HL-60 (cell line): ENCODE results near the gene ZDHHC9.

Source experiments
- DNase-seq, 2 experiments: peaks; one replicate each; pipeline ENCODE4 v3.0.0-alpha.2; 2010 to 2020; ENCODE audit warnings: low read depth in 1 of 2, low spot score in 1 of 2
- H3K27ac ChIP-seq: fragments of 250-450 bp; sonication (Bioruptor Pico); replicated peaks from 2 replicates; pipeline ENCODE4 v1.5.1; 2020; ENCODE audit warnings: mild to moderate bottlenecking, moderate library complexity
- H3K27me3 ChIP-seq: fragments of 250-450 bp; sonication (Bioruptor Pico); 2 replicates; pipeline ENCODE4 v1.5.1; 2021; ENCODE audit warnings: mild to moderate bottlenecking, moderate library complexity; ENCODE audit not compliant: insufficient read depth, poor library complexity, severe bottlenecking
- H3K4me3 ChIP-seq: replicated peaks from 2 replicates; pipeline ENCODE4 v1.5.1; 2011; ENCODE audit warnings: mild to moderate bottlenecking, control low read depth, low read length; ENCODE audit not compliant: insufficient read depth
- CTCF ChIP-seq: IDR thresholded peaks from one replicate; pipeline ENCODE4 v1.5.1; 2011; ENCODE audit warnings: low read length, control low read depth, inconsistent platforms; ENCODE audit not compliant: insufficient read depth
- GABPA ChIP-seq: IDR thresholded peaks from 2 replicates; pipeline ENCODE4 v1.6.1; 2012; ENCODE audit warnings: low read depth
- POLR2AphosphoS5 ChIP-seq: IDR thresholded peaks from 2 replicates; pipeline ENCODE4 v1.6.1; 2012; ENCODE audit warnings: low read depth
- REST ChIP-seq: IDR thresholded peaks from 2 replicates; pipeline ENCODE4 v1.6.1; 2012; ENCODE audit warnings: low read depth; ENCODE audit not compliant: insufficient replicate concordance
- SPI1 ChIP-seq: IDR thresholded peaks from 2 replicates; pipeline ENCODE4 v1.6.1; 2012; ENCODE audit warnings: low read depth, mild to moderate bottlenecking, borderline replicate concordance

ZDHHC9 gene

GRCh38 chrX:129786210-129786651, 57.5 kb downstream of the ZDHHC9 start:
- DNase-seq = peak in 1 of 2 experiments; percentile 36
- H3K27ac ChIP-seq = peak overlapping the region; percentile 22; the same call in 1 of the 2 replicates
- TF ChIP-seq REST (no peak), GABPA (no peak), POLR2AphosphoS5 (peak; percentile 46; the same call in 1 of the 2 replicates), SPI1 (peak; percentile 54; the same call in 1 of the 2 replicates), CTCF (no peak)
- no peaks in the 10 kb centered on the region for H3K27me3 ChIP-seq
- no peak overlapping the region for H3K4me3 ChIP-seq

- Histone ChIP-seq H3K4me3 (no peak overlapping the region), H3K27me3 (no peaks in the 10 kb centered on the region), H3K27ac (no peak overlapping the region)
- DNase-seq = no peak
- no peak for TF ChIP-seq SPI1
- TF ChIP-seq GABPA = no peak
- TF ChIP-seq CTCF = no peak
- no peak for TF ChIP-seq REST
Observed at GRCh38 chrX:129785160-129785947, 58.3 kb downstream of the ZDHHC9 start.

DNA sequence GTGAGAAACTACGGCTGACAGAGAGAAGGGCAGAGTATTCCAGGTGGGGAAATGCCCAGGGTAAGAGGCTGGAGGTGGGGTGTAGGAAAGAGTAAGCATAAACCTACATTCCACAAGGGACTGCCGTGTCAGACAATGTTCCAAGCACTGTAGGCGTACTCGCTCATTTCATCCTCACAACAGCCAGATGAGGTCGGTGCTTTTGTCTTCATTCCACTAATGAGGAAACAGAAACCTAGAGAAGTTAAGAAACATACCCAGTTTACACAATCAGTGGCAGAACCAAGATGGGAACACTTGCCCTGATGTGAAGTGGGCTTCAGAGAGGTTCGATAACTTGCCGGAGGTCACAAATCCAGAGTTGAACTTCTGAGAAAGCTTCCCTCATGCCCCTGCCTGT, 59.3 kb downstream of the ZDHHC9 start:
- no peak overlapping the region for H3K4me3 ChIP-seq
- H3K27ac ChIP-seq = no peak overlapping the region
- no peaks in the 10 kb centered on the region for H3K27me3 ChIP-seq
- DNase-seq = no peak
- no peak for TF ChIP-seq CTCF
- no peak for TF ChIP-seq REST
- no peak for TF ChIP-seq GABPA
- TF ChIP-seq POLR2AphosphoS5 = no peak
- no peak for TF ChIP-seq SPI1
